ENCODE data around the gene FRMD3.

FRMD3 gene

DNA sequence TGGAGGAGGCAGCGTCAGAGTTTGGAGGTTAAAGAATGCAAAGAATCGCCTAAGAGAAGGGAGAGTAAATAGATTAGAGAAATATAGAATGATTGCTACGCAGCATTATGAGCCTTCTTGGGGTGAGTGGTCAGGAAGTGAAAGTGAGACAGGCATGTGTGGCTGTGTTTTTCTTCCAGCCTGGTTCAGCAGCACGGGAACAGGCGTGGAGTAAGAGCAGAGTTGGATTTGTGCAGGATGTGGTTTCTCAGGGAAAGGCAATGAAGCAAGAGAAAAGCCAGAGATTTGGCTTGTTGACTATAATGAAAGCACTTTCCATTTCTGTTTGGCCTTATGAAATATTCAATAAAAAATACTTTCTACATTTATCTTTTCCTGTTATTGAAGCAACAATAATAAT lies 34.3 kb upstream of the FRMD3 start:
- Mint-ChIP-seq H3K4me3 (no peak overlapping the region), H3K36me3 (ENCODE audit: low read depth) (no peaks in the 10 kb centered on the region), H3K27me3 (ENCODE audit: low read depth, poor library complexity) (no peaks in the 10 kb centered on the region), H3K4me1 (no peaks in the 10 kb centered on the region), H3K27ac (no peak overlapping the region), H3K9me3 (peaks cover 10% of the 10 kb centered on the region)
- no peak for TF ChIP-seq CTCF (IDR thresholded peaks at IDR 0.05)
- no peak for DNase-seq

DNA sequence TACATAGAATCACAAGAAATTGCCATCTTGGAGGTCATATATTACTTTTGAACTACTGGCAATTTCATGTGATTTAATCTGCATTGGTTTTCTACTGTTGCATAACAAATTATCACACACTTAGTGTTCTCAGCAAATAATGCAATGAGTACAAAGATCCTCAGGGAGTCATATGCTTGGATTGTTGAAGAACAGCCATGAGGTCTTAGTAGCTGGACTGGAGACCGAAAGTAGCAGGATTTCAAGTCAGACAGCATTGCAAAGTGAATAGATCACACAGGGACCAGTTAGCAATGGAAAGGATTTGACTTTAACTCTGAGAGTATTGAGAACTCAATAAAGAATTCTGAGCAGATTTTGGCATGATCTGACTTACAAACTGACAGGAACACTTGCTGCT lies 32.2 kb upstream of the FRMD3 start:
- H3K36me3 Mint-ChIP-seq (ENCODE audit: low read depth), result no peaks in the 10 kb centered on the region
- no peak overlapping the region for H3K27ac Mint-ChIP-seq
- peaks cover 6% of the 10 kb centered on the region for H3K27me3 Mint-ChIP-seq (ENCODE audit: low read depth, poor library complexity)
- no peak overlapping the region for H3K4me3 Mint-ChIP-seq
- DNase-seq, result no peak
- TF ChIP-seq CTCF (IDR thresholded peaks at IDR 0.05), result no peak
- H3K9me3 Mint-ChIP-seq, result peaks cover 14% of the 10 kb centered on the region
- H3K4me1 Mint-ChIP-seq, result no peaks in the 10 kb centered on the region

DNA sequence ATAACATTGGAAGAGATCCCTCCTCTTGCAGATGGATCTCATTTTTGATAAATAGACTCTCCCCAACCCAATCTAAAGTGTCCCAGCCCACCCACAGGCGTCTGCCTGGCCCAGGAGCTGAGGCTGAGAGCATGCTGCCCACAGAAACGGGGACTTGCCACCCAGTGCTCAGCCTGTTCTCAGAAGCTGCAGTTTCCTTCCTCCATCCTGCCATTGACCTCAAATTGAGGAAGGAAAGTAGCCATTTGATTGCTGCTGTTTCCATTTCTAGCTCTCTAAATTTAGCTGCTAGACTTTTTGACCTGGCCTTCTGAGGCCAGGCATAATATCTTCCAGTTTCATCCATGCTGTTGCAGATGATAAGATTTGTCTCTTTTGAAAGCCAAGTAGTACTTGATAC lies 31.1 kb upstream of the FRMD3 start:
- no peak for DNase-seq
- Mint-ChIP-seq H3K27me3 (ENCODE audit: low read depth, poor library complexity) (peaks cover 7% of the 10 kb centered on the region), H3K4me1 (no peaks in the 10 kb centered on the region), H3K27ac (no peak overlapping the region), H3K9me3 (peaks cover 17% of the 10 kb centered on the region), H3K4me3 (no peak overlapping the region), H3K36me3 (ENCODE audit: low read depth) (no peaks in the 10 kb centered on the region)
- TF ChIP-seq CTCF (IDR thresholded peaks at IDR 0.05), result no peak

DNA sequence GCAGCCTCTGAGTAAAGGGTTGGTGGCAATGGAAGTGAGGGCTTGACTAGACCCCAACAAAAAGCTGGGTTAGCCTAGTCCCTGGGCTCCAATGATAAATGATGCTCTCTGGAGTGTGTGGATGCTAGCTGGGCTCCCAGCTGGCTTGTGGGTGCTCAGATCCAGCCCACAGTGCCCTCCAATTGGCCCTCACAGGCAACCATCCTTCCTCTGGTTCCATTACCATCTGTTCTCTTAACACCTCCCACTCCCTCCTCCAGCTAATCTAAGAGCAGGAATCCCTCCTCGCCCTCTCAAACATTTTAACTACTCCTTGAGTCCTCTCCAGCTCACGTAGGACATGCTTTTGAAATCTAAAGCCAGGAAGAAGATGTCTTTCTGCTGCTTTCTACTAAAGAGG lies 25.2 kb upstream of the FRMD3 start:
- DNase-seq, result no peak
- TF ChIP-seq CTCF (IDR thresholded peaks at IDR 0.05), result no peak
- Mint-ChIP-seq H3K4me1 (no peaks in the 10 kb centered on the region), H3K27me3 (ENCODE audit: low read depth, poor library complexity) (peaks cover 7% of the 10 kb centered on the region), H3K27ac (no peak overlapping the region), H3K9me3 (peaks cover 17% of the 10 kb centered on the region), H3K36me3 (ENCODE audit: low read depth) (no peaks in the 10 kb centered on the region), H3K4me3 (no peak overlapping the region)

GRCh38 chr9:83560169-83560826 lies 22.1 kb upstream of the FRMD3 start:
- TF ChIP-seq CTCF (IDR thresholded peaks at IDR 0.05), result no peak
- H3K27ac Mint-ChIP-seq, result no peak overlapping the region
- H3K36me3 Mint-ChIP-seq (ENCODE audit: low read depth), result no peaks in the 10 kb centered on the region
- no peaks in the 10 kb centered on the region for H3K27me3 Mint-ChIP-seq (ENCODE audit: low read depth, poor library complexity)
- DNase-seq, result no peak
- H3K9me3 Mint-ChIP-seq, result peaks cover 3% of the 10 kb centered on the region
- no peaks in the 10 kb centered on the region for H3K4me1 Mint-ChIP-seq
- no peak overlapping the region for H3K4me3 Mint-ChIP-seq

- TF ChIP-seq CTCF (IDR thresholded peaks at IDR 0.05), result no peak
- H3K27ac Mint-ChIP-seq, result no peak overlapping the region
- H3K9me3 Mint-ChIP-seq, result peaks cover 11% of the 10 kb centered on the region
- H3K36me3 Mint-ChIP-seq (ENCODE audit: low read depth), result peaks cover 6% of the 10 kb centered on the region
- no peak for DNase-seq
- H3K4me1 Mint-ChIP-seq, result no peaks in the 10 kb centered on the region
- H3K27me3 Mint-ChIP-seq (ENCODE audit: low read depth, poor library complexity), result peaks cover 4% of the 10 kb centered on the region
- H3K4me3 Mint-ChIP-seq, result no peak overlapping the region
Measured at GRCh38 chr9:83557771-83558170, 19.6 kb upstream of the FRMD3 start.
